H1 (cell line): ENCODE results near the gene CAMKK2. TPM values are rescaled to one million over a fixed set of nuclear protein-coding genes. Genes with fewer than 3 reads are reported as not detected.
"Not testable (repeated sequence)": the region's sequence is repeated elsewhere in the genome, so short reads cannot be mapped to it uniquely, and the experiment has no call there.

Experiments used
- CTCF ChIA-PET: fragments of 300-600 bp; sonication (Branson Sonifier 250); formaldehyde crosslinking; loops from one replicate; lab custom pipeline; 2021; ENCODE audit not compliant: partially characterized antibody; lab: Charles Lee
- POLR2A ChIA-PET: fragments of 300-600 bp; sonication (Branson Sonifier 250); formaldehyde crosslinking; loops from one replicate; lab custom pipeline; 2021; ENCODE audit warnings: inconsistent platforms; ENCODE audit not compliant: partially characterized antibody; lab: Charles Lee
- DNase-seq, 2 experiments: peaks; one replicate each; pipeline versions ENCODE4 v3.0.0 to v3.0.0-alpha.2; 2010 to 2022; ENCODE audit warnings: low spot score in 2 of 2, low read depth in 1 of 2, mixed read lengths in 1 of 2
- FAIRE-seq: peaks from 2 replicates; lab custom pipeline; 2011; peaks lifted over from hg19 to GRCh38; lab: Jason Lieb, UNC
- H2AFZ ChIP-seq: 2 replicates; pipeline ENCODE4 v1.8.1; 2012; ENCODE audit warnings: low read length, inconsistent platforms
- H2AK5ac ChIP-seq: 2 replicates; pipeline ENCODE4 v1.6.1; 2013; ENCODE audit warnings: low read depth, low read length
- H2BK120ac ChIP-seq: replicated peaks from 2 replicates; pipeline ENCODE3; 2013; ENCODE audit warnings: low read depth, low read length, inconsistent platforms
- H2BK12ac ChIP-seq: 2 replicates; pipeline ENCODE4 v1.6.1; 2013; ENCODE audit warnings: low read depth, low read length
- H2BK15ac ChIP-seq: 2 replicates; pipeline ENCODE4 v1.6.1; 2013; ENCODE audit warnings: low read length
- H2BK20ac ChIP-seq: 2 replicates; pipeline ENCODE4 v1.6.1; 2013; ENCODE audit warnings: low read length
- H2BK5ac ChIP-seq: 2 replicates; pipeline ENCODE4 v1.6.1; 2013; ENCODE audit warnings: low read depth, low read length
- H3K14ac ChIP-seq: 2 replicates; pipeline ENCODE4 v1.6.1; 2013; ENCODE audit warnings: inconsistent platforms; ENCODE audit not compliant: insufficient read length
- H3K18ac ChIP-seq: 2 replicates; pipeline ENCODE4 v1.6.1; 2013; ENCODE audit warnings: low read length; ENCODE audit errors: extremely low read depth
- H3K23ac ChIP-seq: 2 replicates; pipeline ENCODE4 v1.6.1; 2013; ENCODE audit warnings: inconsistent platforms; ENCODE audit not compliant: insufficient read length
- H3K23me2 ChIP-seq: 2 replicates; pipeline ENCODE4 v1.6.1; 2013; ENCODE audit warnings: low read depth, low read length
- H3K27ac ChIP-seq: 2 replicates; pipeline ENCODE4 v1.6.1; 2011; ENCODE audit warnings: low read depth, low read length, inconsistent platforms
- H3K27me3 ChIP-seq, 4 experiments: replicated peaks in 1 of 4; 1 replicate in 1 of 4; 2 replicates in 3 of 4; pipeline versions ENCODE4 v1.6.1 to v1.8.1; 2011 to 2013; ENCODE audit warnings: low read length in 3 of 4, mild to moderate bottlenecking in 3 of 4, inconsistent platforms in 2 of 4, mixed read lengths in 2 of 4, moderate library complexity in 1 of 4; ENCODE audit not compliant: control insufficient read depth in 3 of 4, insufficient read depth in 3 of 4; ENCODE audit errors: extremely low read depth in 1 of 4
- H3K36me3 ChIP-seq, 4 experiments: 2 replicates each; pipeline versions ENCODE4 v1.6.1 to v1.8.1; 2011 to 2013; ENCODE audit warnings: mild to moderate bottlenecking in 4 of 4, low read length in 3 of 4, moderate library complexity in 2 of 4, control low read depth in 1 of 4, inconsistent platforms in 1 of 4; ENCODE audit not compliant: insufficient read depth in 4 of 4, control insufficient read depth in 2 of 4
- H3K4ac ChIP-seq: replicated peaks from 2 replicates; pipeline ENCODE3; 2013; ENCODE audit warnings: low read length, low read depth, mixed read lengths, inconsistent platforms; ENCODE audit not compliant: insufficient read length
- H3K4me1 ChIP-seq, 4 experiments: replicated peaks in 1 of 4; 1 replicate in 1 of 4; 2 replicates in 3 of 4; pipeline versions ENCODE4 v1.6.1 to v1.8.1; 2011 to 2013; ENCODE audit warnings: low read length in 3 of 4, inconsistent platforms in 2 of 4, mixed read lengths in 1 of 4; ENCODE audit not compliant: insufficient read depth in 4 of 4, control insufficient read depth in 3 of 4
- H3K4me2 ChIP-seq, 2 experiments: 2 replicates each; pipeline versions ENCODE4 v1.6.1 to v1.8.1; 2011 to 2013; ENCODE audit warnings: low read depth in 2 of 2, low read length in 2 of 2, control low read depth in 1 of 2, inconsistent platforms in 1 of 2, mild to moderate bottlenecking in 1 of 2; ENCODE audit not compliant: insufficient read depth in 1 of 2
- H3K4me3 ChIP-seq, 4 experiments: fragments of 200-600, 300-600 bp in 1 of 4; sonication (generic), shearing (Covaris generic), sonication (Bioruptor Twin) in 1 of 4; 2 replicates each; pipeline versions ENCODE4 v1.5.1 to v1.8.1; 2011 to 2016; ENCODE audit warnings: low read length in 4 of 4, low read depth in 3 of 4, control low read depth in 2 of 4, inconsistent platforms in 2 of 4, mild to moderate bottlenecking in 2 of 4, mixed read lengths in 1 of 4, moderate library complexity in 1 of 4; ENCODE audit not compliant: insufficient read depth in 2 of 4; ENCODE audit errors: extremely low read depth in 1 of 4
- H3K56ac ChIP-seq: replicated peaks from 2 replicates; pipeline ENCODE3; 2013; ENCODE audit warnings: low read depth, mild to moderate bottlenecking, mixed read lengths, low read length, inconsistent platforms; ENCODE audit not compliant: insufficient read length
- H3K79me1 ChIP-seq: 2 replicates; pipeline ENCODE4 v1.6.1; 2013; ENCODE audit warnings: low read depth, low read length, control low read depth
- H3K79me2 ChIP-seq, 2 experiments: 2 replicates each; pipeline versions ENCODE4 v1.6.1 to v1.8.1; 2012 to 2013; ENCODE audit warnings: low read length in 2 of 2, mild to moderate bottlenecking in 2 of 2, inconsistent platforms in 1 of 2; ENCODE audit not compliant: insufficient read depth in 2 of 2, control insufficient read depth in 1 of 2
- H3K9ac ChIP-seq, 4 experiments: replicated peaks in 1 of 4; 1 replicate in 1 of 4; 2 replicates in 3 of 4; pipeline versions ENCODE4 v1.6.1 to v1.8.1; 2011 to 2013; ENCODE audit warnings: low read depth in 3 of 4, low read length in 3 of 4, control low read depth in 2 of 4, mild to moderate bottlenecking in 2 of 4, moderate library complexity in 2 of 4, inconsistent platforms in 1 of 4; ENCODE audit errors: extremely low read depth in 1 of 4
- H3K9me3 ChIP-seq, 2 experiments: 2 replicates each; pipeline versions ENCODE4 v1.6.1 to v1.8.1; 2012 to 2013; ENCODE audit warnings: mild to moderate bottlenecking in 2 of 2, moderate library complexity in 2 of 2, control low read depth in 1 of 2, inconsistent platforms in 1 of 2, low read depth in 1 of 2, low read length in 1 of 2, mixed read lengths in 1 of 2; ENCODE audit not compliant: insufficient read depth in 2 of 2
- H4K20me1 ChIP-seq, 2 experiments: replicated peaks in 1 of 2; 2 replicates each; pipeline versions ENCODE3 to v1.8.1; 2011 to 2013; ENCODE audit warnings: inconsistent platforms in 2 of 2, low read length in 2 of 2, mild to moderate bottlenecking in 1 of 2; ENCODE audit not compliant: insufficient read depth in 2 of 2, control insufficient read depth in 1 of 2
- H4K5ac ChIP-seq: 2 replicates; pipeline ENCODE4 v1.6.1; 2013; ENCODE audit warnings: low read length, low read depth, mixed read lengths, inconsistent platforms; ENCODE audit not compliant: insufficient read length
- H4K8ac ChIP-seq: 2 replicates; pipeline ENCODE4 v1.8.0; 2013; ENCODE audit warnings: mild to moderate bottlenecking, moderate library complexity, low read length, inconsistent platforms; ENCODE audit not compliant: insufficient read depth; ENCODE audit errors: extremely low read depth
- H4K91ac ChIP-seq: replicated peaks from 2 replicates; pipeline ENCODE3; 2013; ENCODE audit warnings: low read length, mixed read lengths, inconsistent platforms; ENCODE audit not compliant: insufficient read length
- CHD1 ChIP-seq: IDR thresholded peaks from 2 replicates; pipeline ENCODE4 v1.6.1; 2012; ENCODE audit warnings: low read depth, low read length, improper control_type of control experiment
- WGBS, 2 experiments: shearing (Covaris generic) in 1 of 2; methylation state at CpG; one replicate each; pipeline versions ENCODE4 v1.1.6 to v1.1.7; 2013 to 2015; ENCODE audit warnings: low lambda C conversion rate in 2 of 2, mixed read lengths in 2 of 2, inconsistent platforms in 1 of 2, low coverage in 1 of 2, missing lambda C conversion rate in 1 of 2; ENCODE audit not compliant: insufficient replicate concordance in 2 of 2, insufficient coverage in 1 of 2, insufficient read length in 1 of 2; ENCODE audit errors: extremely low coverage in 1 of 2, missing lambda C conversion rate in 1 of 2; 5-methylcytosine and 5-hydroxymethylcytosine counted together
- polyA plus RNA-seq, 7 experiments: library from polyadenylated mRNA; depleted of rRNA in 3 of 7; stranded (reverse) in 5 of 7; unstranded in 2 of 7; fragments of >200 nt in 5 of 7; fragments of 200-250 nt in 2 of 7; gene quantifications; 1 replicate in 5 of 7; 2 replicates in 1 of 7; 4 replicates in 1 of 7; pipeline versions ENCODE4 v1.2.1 to v1.2.3, GENCODE V29; 2011 to 2013; ENCODE audit warnings: missing spikeins in 2 of 7, mixed read lengths in 2 of 7
- total RNA-seq: library from RNA; stranded (reverse); fragmentation: NEBNext Ultra II Directional; extraction: Animal tissue kit (Norgen Biotek cat#: 25700); gene quantifications from 2 replicates; pipeline ENCODE4 v1.2.1, GENCODE V29; 2021

Gene CAMKK2
- total and polyA plus RNA-seq, 2 of the 8 experiments (the other 6 are each of a cell fraction or from before 2014, with no cell fraction given): 29.6 to 30.6 TPM

DNA sequence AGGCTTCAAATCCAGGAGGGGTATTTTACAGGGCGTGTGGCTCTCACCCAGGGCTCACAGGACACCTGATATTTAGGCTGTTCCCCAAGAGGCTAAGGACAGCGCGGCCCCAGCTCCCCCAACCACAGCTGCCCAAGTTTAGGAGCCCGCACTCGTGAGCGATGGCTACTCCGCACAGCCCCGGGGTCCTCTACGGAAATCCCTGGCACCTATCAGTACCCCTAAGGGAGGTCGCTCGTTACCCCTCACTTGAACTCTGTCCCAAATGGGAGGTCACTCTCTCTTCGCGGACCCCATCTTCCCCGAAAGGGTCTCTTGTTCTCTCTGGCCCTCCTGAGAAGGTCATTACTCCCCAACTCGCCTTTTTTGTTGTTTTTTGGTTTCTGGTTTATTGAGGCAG is 87.3 kb downstream of the CAMKK2 start (continued):
- no peak for TF ChIP-seq CHD1

DNA sequence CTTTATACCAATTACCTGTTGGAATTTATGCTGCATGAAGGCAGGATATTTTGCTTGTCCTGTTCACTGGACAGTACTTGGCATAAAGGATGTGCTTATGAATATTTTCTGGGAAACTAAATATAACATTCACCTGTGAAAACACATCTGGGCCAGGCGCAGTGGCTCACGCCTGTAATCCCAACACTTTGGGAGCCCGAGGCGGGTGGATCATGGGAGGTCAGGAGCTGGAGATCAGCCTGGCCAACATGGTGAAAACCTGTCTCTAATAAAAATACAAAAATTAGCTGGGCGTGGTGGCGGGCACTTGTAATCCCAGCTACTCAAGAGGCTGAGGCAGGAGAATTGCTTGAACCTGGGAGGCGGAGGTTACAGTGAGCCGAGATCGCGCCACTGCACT is 87.9 kb downstream of the CAMKK2 start:
- not testable (repeated sequence) for H2BK5ac ChIP-seq, H2BK15ac ChIP-seq, H3K27me3 ChIP-seq, H3K79me2 ChIP-seq, H4K5ac ChIP-seq, H2BK12ac ChIP-seq, H2BK20ac ChIP-seq, H3K79me1 ChIP-seq, H3K14ac ChIP-seq, H2AFZ ChIP-seq, DNase-seq, H3K23ac ChIP-seq, H3K36me3 ChIP-seq, H3K18ac ChIP-seq, H4K20me1 ChIP-seq, H3K56ac ChIP-seq, H4K8ac ChIP-seq, H3K23me2 ChIP-seq, H3K4me1 ChIP-seq, H3K4me3 ChIP-seq, H3K4ac ChIP-seq, H2BK120ac ChIP-seq, H3K27ac ChIP-seq, H4K91ac ChIP-seq, FAIRE-seq, H2AK5ac ChIP-seq, H3K9ac ChIP-seq, H3K4me2 ChIP-seq, H3K9me3 ChIP-seq
- ChIA-PET POLR2A (interaction anchor here (0.7 kb wide), 1 partner anchor 33 kb away, joined by 3 read pairs; no protein-coding TSS in a partner anchor), CTCF (interaction anchor here (0.6 kb wide), 1 partner anchor 859 kb away, joined by 3 read pairs; no protein-coding TSS in a partner anchor)
- WGBS, 2 experiments: 91% methylated on average over 6 of the region's 10 CpGs; no CpG with 5 or more reads in 1 of the 2 experiments
